SKM-1 (cell line): ENCODE results near the gene SP4.
A peak's percentile ranks its signal among the peaks of the same experiment; 100 is the strongest.

Experiments used
- DNase-seq: peaks from one replicate; lab custom pipeline; 2025; ENCODE audit not compliant: unreplicated experiment; lab: John Stamatoyannopoulos, UW

SP4 gene

DNA sequence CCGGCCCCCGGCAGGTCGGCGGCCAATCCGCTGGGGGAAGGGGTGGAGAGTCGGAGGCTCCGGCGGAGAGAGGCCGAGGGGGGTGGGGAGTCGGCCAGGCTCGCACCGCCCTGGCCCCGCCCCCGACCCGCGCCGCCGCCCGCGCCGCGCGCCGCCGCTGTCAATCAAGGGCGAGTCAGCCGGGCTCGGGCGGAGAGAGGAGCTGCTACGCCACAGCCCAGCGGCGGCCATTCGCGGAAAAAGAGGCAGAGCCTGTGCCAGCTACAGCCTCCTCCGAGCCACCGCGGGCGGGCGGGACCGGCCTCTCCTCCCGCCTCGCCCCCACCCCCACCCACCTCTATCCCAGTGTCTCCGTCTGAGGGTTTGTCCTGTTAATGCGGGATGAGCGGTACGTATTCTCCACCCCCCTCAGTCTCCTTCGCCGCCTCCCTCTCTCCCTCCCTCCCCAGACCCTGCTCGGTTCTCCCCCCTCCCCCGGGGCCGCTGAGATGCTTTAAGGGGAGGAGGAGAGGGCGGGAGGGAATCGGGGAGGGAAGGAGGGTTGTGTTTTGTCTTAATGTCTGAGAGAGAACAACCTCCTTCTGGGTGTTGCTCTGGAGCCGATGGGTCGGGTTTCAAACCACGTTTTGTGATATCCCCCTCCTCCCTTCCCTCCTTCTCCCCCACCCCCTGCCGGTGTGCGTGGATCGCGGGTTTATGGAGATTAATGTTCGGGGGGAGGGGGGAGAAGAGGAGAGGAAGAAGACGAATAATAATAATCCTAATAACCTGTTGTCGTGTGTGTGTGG lies at the start of gene SP4:
SP4 (plus strand) TSS at position 213 of the 788 bp plus-strand sequence; CDS start at position 382, 169 bp downstream.
- peak; percentile 87 for DNase-seq

DNA sequence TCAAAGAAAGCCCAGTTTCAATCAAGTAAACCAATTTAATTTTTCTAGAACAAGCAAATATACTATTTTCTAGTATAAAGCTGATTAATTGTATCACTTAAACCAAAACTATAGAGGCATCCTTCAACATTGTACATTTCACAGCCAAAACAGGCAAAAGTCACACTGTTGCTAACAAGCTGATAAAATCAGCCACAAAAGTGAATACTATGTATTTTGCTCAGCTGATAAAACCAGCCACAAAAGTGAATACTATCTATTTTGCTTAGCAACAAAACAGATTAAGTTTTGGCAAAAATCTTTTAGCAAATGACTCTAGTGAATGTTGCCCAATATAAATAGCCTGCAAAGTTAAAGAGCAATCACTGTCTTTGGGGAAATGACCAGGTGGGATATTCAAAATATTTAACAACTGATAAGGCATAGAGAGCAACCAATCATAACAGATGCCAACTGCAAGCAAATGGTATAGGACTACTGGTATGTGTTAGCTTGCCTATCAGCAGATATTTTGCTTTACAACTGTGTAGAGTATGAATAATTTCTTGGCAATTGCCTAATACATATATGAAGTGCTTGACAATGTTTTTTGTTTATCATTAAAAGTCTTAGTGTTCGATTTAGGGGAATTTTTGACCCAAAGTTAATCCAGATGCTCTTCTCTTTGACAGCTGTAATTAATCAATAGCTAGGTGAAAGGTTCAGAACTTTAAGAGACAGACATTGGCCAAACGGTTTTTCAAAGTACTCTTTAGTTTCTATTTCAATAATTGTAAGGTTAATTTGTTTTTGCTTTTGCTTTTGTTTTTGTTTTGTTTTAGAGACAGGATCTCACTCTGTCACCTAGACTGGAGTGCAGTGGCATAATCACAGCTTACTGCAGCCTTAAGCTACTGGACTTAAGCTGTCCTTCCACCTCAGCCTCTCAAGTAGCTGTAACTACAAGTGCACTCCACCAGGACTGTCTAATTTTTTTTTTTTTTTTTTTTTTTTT lies 44.4 kb upstream of the SP4 start:
- no peak for DNase-seq

DNA sequence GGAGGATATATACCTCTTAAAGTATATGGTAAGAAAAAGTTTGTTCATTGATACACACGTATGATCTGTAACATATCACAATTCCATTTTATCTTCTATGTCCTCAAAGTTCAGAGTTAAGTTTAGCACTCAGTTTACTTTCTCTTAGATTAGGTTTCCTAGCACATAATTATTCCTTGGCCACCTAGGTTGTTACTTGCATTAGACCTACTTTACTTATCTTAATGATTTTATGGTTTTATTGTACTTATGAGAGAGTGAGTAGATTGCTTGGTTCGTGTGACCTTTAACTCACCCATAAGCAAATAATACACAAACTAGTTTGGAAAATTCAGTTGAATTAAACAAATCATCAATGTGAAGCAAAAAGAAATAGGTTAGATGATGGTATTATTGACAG lies 33.9 kb upstream of the SP4 start:
- no peak for DNase-seq

DNA sequence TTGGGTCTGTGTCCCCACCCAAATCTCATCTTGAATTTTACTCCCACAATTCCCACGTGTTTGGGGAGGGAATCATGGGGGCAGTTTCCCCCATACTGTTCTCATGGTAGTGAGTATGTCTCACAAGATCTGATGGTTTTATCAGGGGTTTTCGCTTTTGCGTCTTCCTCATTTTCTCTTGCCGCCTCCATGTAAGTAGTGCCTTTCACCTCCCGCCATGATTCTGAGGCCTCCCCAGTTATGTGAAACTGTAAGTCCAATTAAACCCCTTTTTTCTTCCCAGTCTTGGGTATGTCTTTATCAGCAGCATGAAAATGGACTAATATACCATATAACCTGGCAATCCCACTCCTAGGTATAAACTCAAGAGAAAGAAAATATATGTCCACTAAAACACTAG lies 25.9 kb upstream of the SP4 start:
- DNase-seq, result no peak

DNA sequence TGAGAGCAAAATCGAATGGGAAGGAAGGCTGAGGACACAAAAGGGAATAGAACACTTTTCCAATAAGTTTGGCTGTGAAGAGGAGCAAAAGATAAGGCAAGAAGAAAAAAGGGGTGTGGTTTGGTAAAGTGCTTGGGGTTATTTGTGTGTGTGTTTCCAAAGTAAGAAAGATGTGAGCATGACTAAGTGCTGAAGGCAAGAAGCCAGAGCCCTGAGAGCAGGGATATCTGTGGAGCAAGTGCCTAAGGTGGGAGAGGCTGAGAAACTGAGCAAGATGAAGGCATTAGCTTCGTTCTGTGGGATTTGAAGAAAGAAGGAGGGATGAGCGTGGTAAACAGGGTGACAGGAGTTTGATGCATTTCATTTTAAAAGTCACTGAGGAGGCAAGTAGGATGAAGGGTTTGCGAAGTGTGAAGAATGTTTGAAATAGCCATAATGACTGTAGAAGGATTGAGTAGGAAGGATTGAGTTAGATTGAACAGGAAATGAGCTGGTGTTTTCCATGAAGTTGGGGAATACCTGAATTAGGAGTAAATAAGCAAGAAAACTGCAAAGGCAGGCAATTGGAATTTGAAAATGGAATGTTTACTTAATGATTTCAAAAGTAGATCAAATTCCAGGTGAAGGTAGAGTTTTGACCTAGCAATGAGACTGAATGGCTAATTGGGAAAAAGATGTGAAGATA lies 19.9 kb upstream of the SP4 start:
- no peak for DNase-seq

DNA sequence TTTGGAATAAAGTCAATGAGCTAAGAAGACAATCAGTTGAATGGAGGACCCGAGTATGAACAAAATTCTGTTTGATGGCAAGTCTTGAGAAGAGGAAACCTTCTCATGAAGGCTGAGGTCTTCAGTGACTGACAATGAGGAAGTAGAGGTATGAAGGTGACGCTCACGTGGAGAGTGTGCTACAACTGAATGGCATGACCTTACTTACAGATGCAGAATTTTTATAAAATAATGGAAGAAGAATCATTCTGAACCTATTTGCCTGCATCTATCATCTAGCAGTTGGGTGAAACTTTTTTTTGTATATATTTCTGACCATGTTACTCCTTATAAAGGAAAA lies 19.4 kb upstream of the SP4 start:
- no peak for DNase-seq

DNA sequence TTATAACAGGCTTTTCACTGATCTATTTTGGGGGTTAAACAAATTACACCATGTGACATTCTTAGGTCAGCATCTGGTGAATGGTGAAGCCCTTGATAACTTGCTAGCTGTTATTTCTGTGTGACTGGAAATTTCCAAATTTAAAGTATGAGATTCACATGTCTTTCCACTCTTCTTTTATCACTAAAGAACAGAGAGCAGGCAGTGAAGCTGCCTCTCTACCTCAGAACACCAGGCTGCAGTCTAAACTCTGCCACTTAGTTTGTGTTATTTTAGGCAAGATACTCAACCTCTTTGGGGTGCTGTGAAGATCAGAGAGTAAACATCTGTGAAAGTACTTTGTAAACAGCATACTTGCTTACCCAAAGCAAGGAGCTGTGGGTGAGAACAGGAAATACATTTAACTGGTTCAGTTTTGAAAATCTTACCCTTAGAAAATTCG lies 15.5 kb upstream of the SP4 start:
- DNase-seq, result no peak

DNA sequence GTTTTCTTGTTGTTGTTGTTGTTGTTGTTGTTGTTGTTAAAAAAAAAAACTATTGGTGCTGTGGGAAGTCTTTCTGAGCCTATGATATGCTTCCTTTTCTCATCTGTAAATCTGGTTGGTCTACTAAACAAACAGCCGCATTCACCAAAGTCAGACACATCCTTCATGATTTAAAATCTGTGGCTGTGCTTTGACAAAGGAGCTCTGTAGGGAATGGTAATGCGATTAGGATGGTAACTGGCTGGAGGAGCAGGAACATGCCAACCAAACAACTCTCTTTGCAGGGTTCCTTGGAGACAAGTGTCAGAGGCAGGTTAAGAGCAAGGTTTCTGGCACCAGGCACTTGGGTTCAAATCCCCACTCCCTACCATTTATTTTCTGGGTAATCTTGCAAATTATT lies 14.9 kb upstream of the SP4 start:
- DNase-seq, result no peak

DNA sequence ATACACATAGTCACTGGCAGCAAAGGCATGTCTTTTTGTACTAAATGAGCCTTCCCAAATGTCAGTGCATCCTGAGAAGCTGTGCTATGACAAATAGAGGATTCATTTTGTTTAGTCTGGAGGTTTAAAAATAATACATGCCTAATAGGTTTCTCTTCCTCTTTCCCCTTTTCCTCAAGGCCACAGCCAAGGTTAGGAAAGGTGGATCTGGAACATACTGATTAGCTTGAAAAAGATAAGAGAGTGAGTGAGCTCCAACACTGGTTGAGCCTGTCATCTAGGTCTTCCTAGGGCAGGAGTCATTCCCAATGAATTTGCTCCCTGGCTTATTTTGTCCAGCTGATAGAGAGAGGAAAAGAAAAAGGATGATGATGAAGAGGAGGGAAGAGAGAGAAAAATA lies 14.4 kb upstream of the SP4 start:
- no peak for DNase-seq

DNA sequence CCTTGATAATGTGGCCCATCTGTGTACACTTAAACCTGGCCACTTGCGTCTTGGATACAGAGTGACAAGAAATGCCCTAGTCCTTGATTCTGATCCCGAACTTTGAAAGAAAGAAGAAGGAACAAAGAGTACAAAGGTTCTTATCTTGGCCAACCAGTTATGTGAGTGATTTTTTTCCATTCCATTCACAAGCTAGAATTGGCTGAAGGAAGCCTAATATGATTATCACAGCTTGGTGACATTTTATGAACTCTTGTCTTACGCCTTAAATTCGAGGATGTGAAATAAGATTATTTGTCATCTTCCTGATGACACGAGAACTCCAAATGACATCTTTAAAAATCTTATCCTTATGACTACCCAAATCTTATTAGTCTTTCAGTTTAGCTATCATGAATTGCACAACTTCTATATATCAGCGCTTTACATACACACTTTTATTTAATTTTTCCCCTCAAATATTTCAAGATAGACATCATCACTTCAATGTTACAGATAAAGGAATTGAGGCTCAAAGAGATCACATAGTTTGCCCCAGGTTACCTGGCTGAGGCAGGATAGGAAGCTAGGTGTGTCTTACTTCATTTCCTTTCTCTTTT lies 13.0 kb upstream of the SP4 start:
- no peak for DNase-seq

DNA sequence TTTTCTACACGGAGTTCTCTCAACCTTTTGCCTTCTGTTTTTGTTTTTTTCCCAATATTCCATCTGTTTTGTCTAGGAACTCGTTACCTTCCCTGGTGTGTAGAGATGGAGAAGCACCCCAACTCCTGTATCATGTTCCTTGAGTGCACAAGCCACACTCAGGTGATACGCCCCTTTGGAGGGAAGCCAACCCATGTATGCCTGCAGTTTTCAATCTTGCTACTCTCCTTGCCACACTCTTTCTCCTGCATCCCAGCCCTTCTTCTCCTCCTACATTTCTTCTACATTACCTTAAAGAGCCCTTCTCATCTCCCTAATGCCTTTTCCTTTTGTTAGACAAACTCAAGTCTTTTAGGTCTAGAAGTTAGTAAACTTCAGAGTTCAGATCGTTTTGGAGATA lies 10.2 kb upstream of the SP4 start:
- no peak for DNase-seq

DNA sequence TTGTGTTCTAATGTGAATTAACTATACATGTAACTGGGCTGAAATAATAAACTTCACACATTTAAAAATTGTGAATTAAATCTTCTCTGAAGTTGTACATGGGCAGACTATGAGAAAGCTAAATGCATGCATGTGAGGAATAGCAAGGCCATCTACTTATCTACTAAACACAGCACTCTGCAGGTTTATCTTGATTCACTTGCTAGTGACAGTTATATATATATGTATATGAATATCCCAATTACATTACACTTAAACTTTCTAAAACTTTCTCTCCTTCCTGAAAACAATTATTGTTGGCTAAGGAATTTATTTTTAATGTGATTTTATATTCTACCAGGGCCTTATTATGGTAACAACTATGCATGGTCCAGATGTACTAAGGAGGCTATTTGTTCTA lies 5.1 kb upstream of the SP4 start:
- no peak for DNase-seq

DNA sequence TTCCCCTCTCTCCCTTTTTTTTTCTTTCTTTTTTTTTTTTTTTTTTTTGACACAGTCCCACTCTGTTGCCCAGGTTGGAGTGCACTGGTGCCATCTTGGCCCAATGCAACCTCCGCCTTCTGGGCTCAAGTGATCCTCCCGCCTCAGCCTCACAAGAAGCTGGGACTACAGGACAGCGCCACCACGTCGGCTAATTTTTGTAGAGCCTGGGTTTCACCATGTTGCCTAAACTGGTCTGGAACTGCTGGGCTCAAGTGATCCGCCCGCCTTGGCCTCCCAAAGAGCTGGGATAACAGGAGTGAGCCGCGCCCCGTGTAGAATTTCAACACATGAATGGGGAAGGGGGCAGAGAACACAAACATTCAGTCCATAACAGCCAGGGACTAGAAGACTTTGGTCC lies 2.6 kb upstream of the SP4 start:
- no peak for DNase-seq

DNA sequence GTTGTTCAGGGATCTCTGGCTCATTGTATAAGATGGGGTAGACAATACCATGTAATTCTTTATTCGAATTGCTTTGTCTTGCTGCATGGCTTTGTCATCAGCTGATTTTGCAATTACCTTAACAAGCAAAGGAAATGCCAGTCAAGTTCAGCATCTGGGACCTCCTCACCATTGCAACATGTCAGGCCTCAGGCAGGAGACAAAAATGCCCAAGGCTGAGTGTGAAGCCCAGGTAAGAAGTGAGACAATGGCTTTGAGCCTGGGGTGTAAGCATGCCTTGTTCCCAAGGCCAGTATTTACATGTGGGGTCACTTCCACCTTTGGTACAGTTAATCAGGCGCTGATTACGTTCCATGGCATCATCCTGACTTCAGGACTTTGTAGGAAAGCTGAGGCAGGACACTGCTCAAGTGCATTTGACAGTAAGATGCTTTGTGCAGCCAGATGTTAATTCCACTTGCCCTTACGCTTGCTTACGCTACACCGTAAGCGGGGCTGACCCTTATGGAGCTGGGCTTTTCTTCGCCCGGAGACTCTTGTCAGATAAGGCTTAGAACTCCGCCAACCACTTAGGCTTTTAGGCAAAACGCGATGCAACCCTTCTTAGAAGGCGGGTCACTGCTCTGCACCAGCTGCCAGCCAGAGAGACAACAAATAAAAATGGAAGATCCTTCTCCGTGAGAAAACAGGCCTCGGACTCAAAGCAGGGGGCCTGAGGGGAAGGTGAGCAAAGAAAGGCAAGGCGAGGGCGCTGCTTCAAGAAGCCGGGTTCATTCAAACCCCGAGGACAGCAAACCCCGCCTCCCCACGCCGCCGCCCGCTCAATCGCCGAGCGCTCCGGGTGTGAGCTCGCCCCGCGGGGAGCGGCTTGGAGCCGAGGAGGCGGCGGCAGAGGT lies 1.3 kb upstream of the SP4 start:
- DNase-seq, result no peak

DNA sequence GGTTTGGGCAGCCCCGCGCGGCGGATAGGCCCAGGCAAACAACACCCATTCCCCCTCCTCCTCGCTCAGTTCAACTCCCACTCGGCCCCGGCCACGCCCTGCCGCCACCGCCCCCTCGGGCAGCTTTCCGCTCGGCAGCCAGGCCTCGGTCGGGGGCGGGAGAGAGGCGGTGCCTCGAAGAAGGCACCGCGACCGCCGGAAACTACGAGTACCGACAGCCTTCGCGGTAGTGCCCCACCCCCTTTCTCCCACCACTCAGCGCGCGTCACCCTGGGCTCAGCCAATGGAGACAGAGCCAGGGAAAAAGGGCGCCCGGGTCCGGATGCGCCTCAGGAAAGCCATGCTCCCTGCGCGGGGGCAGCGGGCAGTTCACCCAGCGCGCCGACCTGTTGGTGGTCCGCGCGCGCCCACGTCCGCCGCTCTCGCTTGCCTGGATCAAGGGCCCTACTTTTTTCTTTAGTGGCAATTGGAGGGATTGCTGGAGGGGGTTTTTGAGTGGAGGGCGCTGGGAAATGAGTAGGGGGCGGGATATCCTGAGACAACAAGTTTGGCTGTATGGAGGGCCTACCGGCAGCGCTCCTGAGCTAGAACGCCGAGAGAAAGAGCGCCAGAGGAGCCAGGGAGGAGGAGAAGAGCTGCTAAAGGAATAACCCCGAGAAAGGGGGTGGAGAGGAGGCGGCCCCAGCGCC lies 557 bp upstream of the SP4 start:
- DNase-seq, result peak; percentile 95

DNA sequence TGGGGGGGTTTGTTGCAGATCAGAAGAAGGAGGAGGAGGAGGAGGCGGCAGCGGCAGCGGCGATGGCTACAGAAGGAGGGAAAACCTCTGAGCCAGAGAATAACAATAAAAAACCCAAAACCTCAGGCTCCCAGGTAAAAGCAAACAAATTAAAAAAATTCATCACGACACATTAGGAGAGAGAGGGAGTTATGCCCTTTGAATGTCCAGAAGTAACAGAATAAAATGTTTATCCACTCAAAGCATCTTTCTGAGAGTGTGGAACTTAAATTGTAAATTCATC lies 717 bp downstream of the SP4 start:
- no peak for DNase-seq

DNA sequence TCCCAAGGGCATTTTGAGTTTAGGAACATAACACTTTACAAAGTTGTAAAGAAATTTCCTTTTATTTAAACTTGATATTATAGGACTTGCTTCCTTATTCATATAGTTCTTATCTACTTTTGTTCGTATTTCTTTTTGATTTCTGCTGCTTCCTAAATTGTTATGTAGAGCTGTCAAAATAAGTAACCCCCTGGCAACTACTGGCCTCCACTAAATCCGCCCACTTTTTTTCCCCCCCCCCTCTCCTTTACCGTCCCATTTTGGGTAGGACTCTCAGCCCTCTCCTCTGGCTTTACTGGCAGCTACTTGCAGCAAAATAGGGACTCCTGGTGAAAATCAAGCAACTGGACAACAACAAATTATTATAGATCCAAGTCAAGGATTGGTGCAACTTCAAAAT lies 1.1 kb downstream of the SP4 start:
- DNase-seq, result no peak

DNA sequence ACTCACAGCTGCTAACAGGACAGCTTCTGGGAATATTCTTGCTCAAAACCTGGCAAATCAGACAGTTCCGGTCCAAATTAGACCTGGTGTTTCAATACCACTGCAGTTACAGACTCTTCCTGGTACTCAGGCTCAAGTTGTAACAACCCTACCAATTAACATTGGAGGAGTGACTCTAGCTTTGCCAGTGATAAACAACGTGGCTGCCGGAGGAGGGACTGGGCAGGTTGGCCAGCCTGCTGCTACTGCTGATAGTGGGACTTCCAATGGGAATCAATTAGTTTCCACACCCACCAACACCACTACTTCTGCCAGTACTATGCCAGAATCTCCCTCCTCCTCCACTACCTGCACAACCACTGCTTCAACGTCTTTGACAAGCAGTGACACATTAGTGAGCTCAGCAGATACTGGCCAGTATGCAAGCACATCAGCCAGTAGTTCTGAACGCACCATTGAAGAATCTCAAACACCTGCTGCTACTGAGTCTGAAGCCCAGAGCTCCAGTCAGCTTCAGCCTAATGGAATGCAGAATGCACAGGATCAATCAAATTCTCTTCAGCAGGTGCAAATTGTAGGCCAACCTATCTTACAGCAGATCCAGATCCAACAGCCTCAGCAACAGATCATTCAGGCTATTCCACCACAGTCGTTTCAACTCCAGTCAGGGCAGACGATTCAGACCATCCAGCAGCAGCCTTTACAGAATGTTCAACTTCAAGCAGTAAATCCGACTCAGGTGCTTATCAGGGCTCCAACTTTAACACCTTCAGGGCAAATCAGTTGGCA lies 2.1 kb downstream of the SP4 start:
- no peak for DNase-seq

DNA sequence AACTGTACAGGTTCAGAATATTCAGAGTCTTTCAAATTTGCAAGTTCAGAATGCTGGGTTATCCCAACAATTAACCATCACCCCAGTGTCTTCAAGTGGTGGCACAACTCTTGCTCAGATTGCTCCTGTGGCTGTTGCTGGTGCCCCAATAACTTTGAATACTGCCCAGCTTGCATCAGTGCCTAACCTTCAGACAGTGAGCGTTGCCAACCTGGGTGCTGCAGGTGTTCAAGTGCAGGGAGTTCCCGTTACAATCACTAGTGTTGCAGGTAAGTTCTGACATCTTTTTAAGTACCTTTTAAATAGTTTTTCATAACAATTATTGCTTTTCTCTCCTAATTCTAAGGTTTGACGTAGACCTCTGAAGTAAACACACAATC lies 2.7 kb downstream of the SP4 start:
- DNase-seq, result no peak
